OCI-LY3 (cell line): ENCODE data around the gene MTMR3.

Source experiments
- CTCF ChIP-seq: fragments of 200-600, 300-600 bp; sonication (generic); IDR thresholded peaks from 2 replicates; pipeline ENCODE4 v1.5.1; 2014; ENCODE audit warnings: antibody characterized with exemption, low read length, low read depth
- EZH2phosphoT487 ChIP-seq: fragments of 200-600 bp; shearing (Covaris generic); IDR thresholded peaks from 2 replicates; pipeline ENCODE4 v1.6.1; 2018; ENCODE audit warnings: antibody characterized with exemption, mixed run types, low read depth

- TF ChIP-seq CTCF (no peak), EZH2phosphoT487 (no peak)
Observed at GRCh38 chr22:29983296-29983917, 100.4 kb downstream of the MTMR3 start.
